Activated naive CD8-positive, alpha-beta T cell treated with anti-CD3 and anti-CD28 coated beads, Interleukin-2, amount 10 ng/mL, durations not matched to agents 7 days and 5 days (primary cell): ENCODE measurements around the gene FARP2. TPM values are rescaled to one million over a fixed set of nuclear protein-coding genes. Genes with fewer than 3 reads are reported as not detected.
"Not testable (repeated sequence)": the region's sequence is repeated elsewhere in the genome, so short reads cannot be mapped to it uniquely, and the experiment has no call there.

Experiments
- ATAC-seq: fragments of 150-1000 bp; cut with Tn5 transposase; one replicate; pipeline ENCODE4 v1.10.0; 2021; ENCODE audit warnings: low read depth, moderate library complexity
- POLR2A ChIA-PET: fragments of 350-600 bp; sonication (Branson Sonifier 250); formaldehyde crosslinking; loops from one replicate; lab custom pipeline; 2021; ENCODE audit warnings: antibody characterized with exemption; lab: Charles Lee
- DNase-seq: peaks from one replicate; pipeline ENCODE4 v3.0.0; 2021
- H3K27ac Mint-ChIP-seq: one replicate; pipeline ENCODE4 v1.8.0; 2022; ENCODE audit warnings: mild to moderate bottlenecking, mixed read lengths
- H3K27me3 Mint-ChIP-seq: one replicate; pipeline ENCODE4 v1.8.0; 2022; ENCODE audit warnings: mild to moderate bottlenecking, moderate library complexity, mixed read lengths
- H3K36me3 Mint-ChIP-seq: one replicate; pipeline ENCODE4 v1.8.0; 2021; ENCODE audit warnings: mild to moderate bottlenecking, mixed read lengths
- H3K4me1 Mint-ChIP-seq: one replicate; pipeline ENCODE4 v1.8.0; 2021; ENCODE audit warnings: mixed read lengths
- H3K4me3 Mint-ChIP-seq: one replicate; pipeline ENCODE4 v1.8.0; 2022; ENCODE audit warnings: mild to moderate bottlenecking, moderate library complexity, mixed read lengths
- H3K9me3 Mint-ChIP-seq: one replicate; pipeline ENCODE4 v1.8.0; 2021; ENCODE audit warnings: mixed read lengths
- total RNA-seq, 2 experiments: library from RNA; stranded (reverse); gene quantifications; one replicate each; pipeline ENCODE4 v1.2.3, GENCODE V29; 2021

Gene FARP2
- total RNA-seq, 2 experiments from 2014 or later, result 17.7 to 18.3 TPM

- H3K27ac Mint-ChIP-seq, H3K9me3 Mint-ChIP-seq, H3K27me3 Mint-ChIP-seq, POLR2A ChIA-PET, DNase-seq, H3K4me3 Mint-ChIP-seq, H3K4me1 Mint-ChIP-seq, ATAC-seq: not testable (repeated sequence)
- H3K36me3 Mint-ChIP-seq, result peaks cover 16% of the 10 kb centered on the region
These were observed 29.4 kb downstream of the FARP2 start for GRCh38 chr2:241385450-241385849.

- Mint-ChIP-seq H3K9me3 (no peaks in the 10 kb centered on the region), H3K27me3 (no peaks in the 10 kb centered on the region), H3K27ac (no peak overlapping the region), H3K4me3 (no peak overlapping the region), H3K36me3 (peaks cover 16% of the 10 kb centered on the region), H3K4me1 (peaks cover 4% of the 10 kb centered on the region)
- POLR2A ChIA-PET, result no interaction called here
- ATAC-seq, result no peak
- no peak for DNase-seq
These were observed 30.4 kb downstream of the FARP2 start for GRCh38 chr2:241386519-241386918.

GRCh38 chr2:241389697-241390096 is 33.6 kb downstream of the FARP2 start:
- POLR2A ChIA-PET, result no interaction called here
- Mint-ChIP-seq H3K36me3 (peaks cover 14% of the 10 kb centered on the region), H3K27ac (no peak overlapping the region), H3K9me3 (no peaks in the 10 kb centered on the region), H3K27me3 (no peaks in the 10 kb centered on the region), H3K4me3 (no peak overlapping the region), H3K4me1 (peaks cover 3% of the 10 kb centered on the region)
- ATAC-seq (no peak), DNase-seq (no peak)

GRCh38 chr2:241390301-241391206 is 34.5 kb downstream of the FARP2 start:
- H3K27me3 Mint-ChIP-seq, result no peaks in the 10 kb centered on the region
- H3K9me3 Mint-ChIP-seq, result no peaks in the 10 kb centered on the region
- H3K36me3 Mint-ChIP-seq, result peaks cover 17% of the 10 kb centered on the region
- H3K4me3 Mint-ChIP-seq, result no peak overlapping the region
- ATAC-seq (no peak), DNase-seq (no peak)
- POLR2A ChIA-PET, result no interaction called here
- no peak overlapping the region for H3K27ac Mint-ChIP-seq
- H3K4me1 Mint-ChIP-seq, result peaks cover 3% of the 10 kb centered on the region

GRCh38 chr2:241391892-241392665 is 36.0 kb downstream of the FARP2 start:
- POLR2A ChIA-PET, result no interaction called here
- H3K4me3 Mint-ChIP-seq, result no peak overlapping the region
- no peaks in the 10 kb centered on the region for H3K27me3 Mint-ChIP-seq
- H3K9me3 Mint-ChIP-seq, result no peaks in the 10 kb centered on the region
- no peak overlapping the region for H3K27ac Mint-ChIP-seq
- peaks cover 3% of the 10 kb centered on the region for H3K4me1 Mint-ChIP-seq
- ATAC-seq, result peak; percentile 56
- peaks cover 14% of the 10 kb centered on the region for H3K36me3 Mint-ChIP-seq
- no peak for DNase-seq

- H3K27me3 Mint-ChIP-seq, H3K27ac Mint-ChIP-seq, ATAC-seq, H3K4me3 Mint-ChIP-seq, DNase-seq, H3K9me3 Mint-ChIP-seq, H3K4me1 Mint-ChIP-seq, POLR2A ChIA-PET: not testable (repeated sequence)
- H3K36me3 Mint-ChIP-seq, result peaks cover 14% of the 10 kb centered on the region
These were observed 36.7 kb downstream of the FARP2 start for GRCh38 chr2:241392753-241393152.

- Mint-ChIP-seq H3K4me1 (peaks cover 3% of the 10 kb centered on the region), H3K9me3 (no peaks in the 10 kb centered on the region), H3K27me3 (no peaks in the 10 kb centered on the region), H3K27ac (no peak overlapping the region), H3K36me3 (peaks cover 10% of the 10 kb centered on the region), H3K4me3 (no peak overlapping the region)
- ATAC-seq, result no peak
- POLR2A ChIA-PET, result no interaction called here
- DNase-seq, result no peak
These were observed 37.6 kb downstream of the FARP2 start for GRCh38 chr2:241393524-241394196.

- POLR2A ChIA-PET, result not testable (repeated sequence)
These were observed 40.7 kb downstream of the FARP2 start for GRCh38 chr2:241396809-241397208.

GRCh38 chr2:241399941-241400922 is 44.1 kb downstream of the FARP2 start:
- Mint-ChIP-seq H3K27ac (no peak overlapping the region), H3K36me3 (peaks cover 4% of the 10 kb centered on the region), H3K9me3 (no peaks in the 10 kb centered on the region), H3K27me3 (no peaks in the 10 kb centered on the region), H3K4me1 (no peaks in the 10 kb centered on the region), H3K4me3 (no peak overlapping the region)
- ATAC-seq (no peak), DNase-seq (no peak)
- POLR2A ChIA-PET, result no interaction called here

More at GRCh38 chr2:241396809-241397208, 40.7 kb downstream of the FARP2 start:
- H3K4me1 Mint-ChIP-seq, H3K36me3 Mint-ChIP-seq, ATAC-seq, H3K27me3 Mint-ChIP-seq, DNase-seq, H3K27ac Mint-ChIP-seq, H3K4me3 Mint-ChIP-seq, H3K9me3 Mint-ChIP-seq: not testable (repeated sequence)

GRCh38 chr2:241408849-241409248 is 52.8 kb downstream of the FARP2 start:
- DNase-seq, result no peak
- H3K4me3 Mint-ChIP-seq, result no peak overlapping the region
- no peaks in the 10 kb centered on the region for H3K4me1 Mint-ChIP-seq
- no peaks in the 10 kb centered on the region for H3K27me3 Mint-ChIP-seq
- no peaks in the 10 kb centered on the region for H3K36me3 Mint-ChIP-seq
- POLR2A ChIA-PET, result no interaction called here
- no peak for ATAC-seq
- H3K9me3 Mint-ChIP-seq, result no peaks in the 10 kb centered on the region
- no peak overlapping the region for H3K27ac Mint-ChIP-seq

- POLR2A ChIA-PET, result no interaction called here
- Mint-ChIP-seq H3K27me3 (no peaks in the 10 kb centered on the region), H3K9me3 (no peaks in the 10 kb centered on the region), H3K4me1 (no peaks in the 10 kb centered on the region), H3K27ac (no peak overlapping the region), H3K36me3 (peaks cover 1% of the 10 kb centered on the region), H3K4me3 (no peak overlapping the region)
- ATAC-seq (no peak), DNase-seq (no peak)
These were observed 54.7 kb downstream of the FARP2 start for GRCh38 chr2:241410739-241411176.

GRCh38 chr2:241412144-241412543 is 56.1 kb downstream of the FARP2 start:
- ATAC-seq (no peak), DNase-seq (no peak)
- no peak overlapping the region for H3K27ac Mint-ChIP-seq
- no peaks in the 10 kb centered on the region for H3K9me3 Mint-ChIP-seq
- H3K4me3 Mint-ChIP-seq, result no peak overlapping the region
- no peaks in the 10 kb centered on the region for H3K4me1 Mint-ChIP-seq
- H3K36me3 Mint-ChIP-seq, result peaks cover 7% of the 10 kb centered on the region
- POLR2A ChIA-PET, result no interaction called here
- no peaks in the 10 kb centered on the region for H3K27me3 Mint-ChIP-seq
